IPS-18c (cell line): ENCODE results near the gene PRMT7.

Experiments used
- H3K4me3 ChIP-seq: 2 replicates; pipeline ENCODE4 v1.7.0; 2013; ENCODE audit warnings: low read depth, mild to moderate bottlenecking, low read length, moderate library complexity; ENCODE audit not compliant: insufficient read depth
- H3K9me3 ChIP-seq: one replicate; pipeline ENCODE4 v1.6.1; 2013; ENCODE audit warnings: mild to moderate bottlenecking, low read length, moderate library complexity; ENCODE audit not compliant: control insufficient read depth, insufficient read depth

PRMT7 gene

DNA sequence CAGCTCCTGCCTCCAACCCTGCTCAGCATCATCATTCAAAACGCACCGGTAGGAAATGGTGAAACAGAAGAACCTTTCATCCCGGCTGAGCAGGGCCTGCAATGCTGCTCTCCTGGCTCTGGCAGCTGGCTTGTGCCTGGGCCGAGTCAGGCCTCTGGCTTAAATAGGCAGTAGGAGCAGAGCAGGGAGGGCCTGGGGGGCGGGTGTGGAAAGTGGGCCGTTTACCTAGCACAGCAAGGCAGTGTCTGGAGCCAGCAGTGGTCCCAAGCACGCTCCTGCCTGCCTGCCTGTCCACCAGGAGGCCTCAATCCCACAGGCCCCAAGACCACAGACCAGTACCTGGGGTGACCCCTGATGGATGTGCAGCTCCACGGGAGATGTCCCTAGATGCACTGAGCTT is 78.2 kb downstream of the PRMT7 start:
- Histone ChIP-seq H3K9me3 (no peaks in the 10 kb centered on the region), H3K4me3 (no peak overlapping the region)

DNA sequence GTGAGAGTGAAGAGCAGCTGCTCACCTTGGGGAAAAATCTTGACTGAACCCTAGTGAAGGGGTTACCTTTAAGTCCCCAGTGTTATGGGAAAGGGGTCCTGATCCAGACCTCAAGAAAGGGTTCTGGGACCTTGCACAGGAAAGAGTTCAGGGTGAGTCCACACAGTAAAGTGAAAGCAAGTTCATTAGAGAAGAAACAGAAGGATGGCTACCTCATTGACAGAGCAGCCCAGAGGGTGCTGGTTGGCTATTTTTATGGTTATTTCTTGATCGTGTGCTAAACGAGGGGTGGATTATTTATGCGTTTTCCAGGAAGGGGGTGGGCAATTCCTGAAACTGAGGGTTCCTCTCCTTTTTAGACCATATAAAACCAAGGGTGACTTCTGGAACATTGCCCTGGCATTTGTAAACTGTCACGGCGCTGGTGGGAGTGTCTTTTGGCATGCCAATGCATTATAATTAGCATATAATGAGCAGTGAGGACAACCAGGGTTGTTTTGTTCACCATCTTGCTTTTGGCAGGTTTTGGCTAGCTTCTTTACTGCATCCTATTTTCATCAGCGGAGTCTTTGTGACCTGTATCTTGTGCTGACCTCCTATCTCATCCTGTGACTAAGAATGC is 79.0 kb downstream of the PRMT7 start:
- H3K4me3 ChIP-seq, result no peak overlapping the region
- no peaks in the 10 kb centered on the region for H3K9me3 ChIP-seq

DNA sequence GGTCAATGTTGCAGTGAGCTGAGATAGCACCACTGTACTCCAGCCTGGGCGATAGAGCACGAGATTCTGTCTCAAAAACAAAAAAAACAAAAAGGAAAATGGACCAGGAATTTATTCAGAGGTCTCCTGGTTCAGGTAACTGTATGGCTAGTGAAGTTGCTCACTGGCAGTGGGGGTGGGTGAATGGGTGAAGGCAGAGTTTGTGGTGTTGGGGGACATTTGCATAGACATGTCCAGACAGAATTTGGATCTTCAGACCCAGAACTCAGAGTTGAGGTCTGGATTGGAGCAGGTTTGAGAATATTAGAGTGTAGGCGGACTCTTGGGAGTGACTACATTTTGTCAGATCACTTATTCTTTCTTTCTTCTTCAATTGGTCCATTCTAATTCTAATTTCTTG is 82.5 kb downstream of the PRMT7 start:
- no peak overlapping the region for H3K4me3 ChIP-seq

DNA sequence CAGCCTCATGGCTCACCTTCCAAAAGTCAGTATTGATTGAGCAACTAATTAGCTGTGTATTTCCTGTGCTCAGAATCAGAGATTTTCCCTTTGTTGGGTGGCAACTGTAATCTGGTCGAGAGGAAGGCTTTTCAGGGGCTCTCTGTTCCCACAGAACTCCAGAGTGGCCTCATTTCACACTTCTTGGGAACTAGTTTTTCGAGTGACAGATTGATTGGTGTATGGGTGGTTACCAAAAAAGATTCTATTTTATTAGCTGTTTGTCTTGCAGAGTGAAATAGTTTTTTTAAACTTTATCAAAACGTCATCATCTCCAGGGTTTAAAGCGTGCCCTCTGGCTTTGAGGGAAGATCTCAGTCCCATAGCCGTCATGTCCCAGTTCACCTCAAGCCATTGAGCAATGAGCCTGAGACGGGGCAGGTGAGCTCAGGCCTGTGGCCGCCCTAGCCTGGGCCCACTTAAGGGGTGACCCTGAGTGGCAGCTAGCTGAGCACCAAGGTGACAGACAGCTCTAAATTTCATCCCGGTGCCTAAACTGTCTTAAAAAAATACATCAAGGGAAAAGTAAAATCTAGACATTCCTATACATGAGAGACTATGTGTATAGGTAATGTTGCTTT is 84.5 kb downstream of the PRMT7 start:
- Histone ChIP-seq H3K4me3 (no peak overlapping the region), H3K9me3 (no peaks in the 10 kb centered on the region)

More for the DNA sequence above, 82.5 kb downstream of the PRMT7 start:
- H3K9me3 ChIP-seq, result no peaks in the 10 kb centered on the region

DNA sequence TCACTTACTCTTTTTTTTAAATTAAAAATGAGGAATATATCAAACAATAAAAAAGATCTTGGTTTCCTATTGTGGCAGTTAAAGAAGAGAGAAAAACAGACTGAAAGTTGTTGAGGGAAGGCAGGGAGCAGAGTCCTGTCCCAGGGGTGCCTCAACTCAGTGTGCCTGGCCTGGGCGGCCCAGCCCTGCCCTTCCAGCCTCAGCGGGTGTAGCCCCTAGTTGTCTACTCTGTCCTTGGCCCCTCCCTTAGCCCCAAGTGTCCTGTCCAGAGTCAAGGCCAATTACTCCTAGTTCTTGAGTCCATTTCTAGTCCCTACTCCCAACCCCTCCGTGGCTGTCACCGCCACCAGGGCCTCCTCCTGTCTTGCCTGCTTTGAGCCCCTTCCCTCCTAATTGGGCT is 85.0 kb downstream of the PRMT7 start:
- H3K4me3 ChIP-seq, result no peak overlapping the region
- peaks cover 2% of the 10 kb centered on the region for H3K9me3 ChIP-seq

DNA sequence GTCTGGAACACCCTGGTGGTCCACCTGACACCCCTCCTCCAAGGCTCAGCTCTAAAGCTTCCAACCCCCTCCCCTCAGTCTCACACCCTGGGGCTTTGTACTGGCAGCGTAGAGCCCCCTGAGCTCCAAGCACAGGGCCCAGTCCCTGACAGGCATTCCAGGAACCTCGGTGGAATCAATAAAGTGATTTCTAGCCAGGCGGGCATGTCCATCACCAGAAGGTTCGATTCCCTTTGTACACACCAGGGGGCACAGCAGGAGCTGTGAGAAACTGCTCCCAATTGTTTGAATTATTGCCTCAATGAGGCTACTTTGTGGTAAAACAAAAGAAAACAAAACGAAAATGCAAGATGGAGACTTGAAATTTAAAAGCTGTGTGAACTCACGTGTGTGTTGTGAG is 85.7 kb downstream of the PRMT7 start:
- peaks cover 2% of the 10 kb centered on the region for H3K9me3 ChIP-seq
- H3K4me3 ChIP-seq, result no peak overlapping the region

DNA sequence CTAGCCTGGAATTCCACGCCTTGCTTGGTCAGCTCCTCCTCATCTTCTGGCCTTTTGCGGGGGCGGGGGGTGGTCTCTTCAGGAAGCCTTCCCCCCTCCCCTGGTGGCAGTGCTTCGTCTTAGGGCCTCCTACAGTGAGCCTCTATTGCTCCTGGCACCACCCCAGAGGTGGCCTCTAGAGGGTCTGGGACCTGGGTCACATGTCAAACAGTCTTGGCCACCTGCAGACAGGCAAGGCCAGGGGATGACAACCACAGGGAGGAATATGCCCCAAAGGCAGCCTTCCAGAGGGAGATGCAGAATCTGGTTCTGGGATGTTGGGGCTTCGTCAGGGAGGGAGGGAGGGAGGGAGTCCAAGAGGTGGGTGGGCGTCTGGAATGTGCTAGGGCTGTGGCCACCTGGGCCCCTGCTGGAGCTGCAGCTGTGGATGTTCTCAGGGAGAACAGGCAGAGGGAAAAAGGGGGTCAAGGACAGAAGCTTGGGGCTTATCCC is 86.9 kb downstream of the PRMT7 start:
- H3K4me3 ChIP-seq, result no peak overlapping the region
- peaks cover 2% of the 10 kb centered on the region for H3K9me3 ChIP-seq

GRCh38 chr16:68399456-68399855 is 88.6 kb downstream of the PRMT7 start:
- Histone ChIP-seq H3K9me3 (peaks cover 2% of the 10 kb centered on the region), H3K4me3 (no peak overlapping the region)

GRCh38 chr16:68400083-68400923 is 89.5 kb downstream of the PRMT7 start:
- no peak overlapping the region for H3K4me3 ChIP-seq

DNA sequence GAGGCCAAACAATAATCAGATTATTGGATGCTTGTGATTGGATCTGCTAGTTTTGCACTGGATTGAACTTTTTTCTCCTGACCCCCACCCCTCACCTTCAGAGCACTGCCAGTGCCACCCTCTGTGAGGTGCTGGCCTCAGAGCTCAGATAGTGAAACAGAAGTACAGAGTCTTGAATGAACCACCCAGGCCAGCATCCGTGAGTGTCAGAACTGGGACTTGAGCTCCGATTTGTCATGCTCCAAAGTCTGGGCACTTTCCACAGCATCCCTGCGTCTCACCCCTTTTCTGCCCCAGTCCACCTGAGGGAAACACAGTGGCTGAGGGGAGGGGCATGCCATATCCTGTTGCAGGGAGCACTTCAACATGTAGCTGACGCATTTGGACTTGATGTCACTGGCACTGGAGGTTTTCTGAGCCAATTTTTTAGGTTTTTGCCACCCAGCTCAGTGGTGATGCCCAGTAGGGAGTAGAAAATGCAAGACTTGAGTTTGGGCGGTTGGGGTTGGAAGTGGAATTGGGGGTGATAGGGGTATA is 90.2 kb downstream of the PRMT7 start:
- Histone ChIP-seq H3K9me3 (peaks cover 2% of the 10 kb centered on the region), H3K4me3 (no peak overlapping the region)

More at GRCh38 chr16:68400083-68400923, 89.5 kb downstream of the PRMT7 start:
- H3K9me3 ChIP-seq, result peaks cover 2% of the 10 kb centered on the region

DNA sequence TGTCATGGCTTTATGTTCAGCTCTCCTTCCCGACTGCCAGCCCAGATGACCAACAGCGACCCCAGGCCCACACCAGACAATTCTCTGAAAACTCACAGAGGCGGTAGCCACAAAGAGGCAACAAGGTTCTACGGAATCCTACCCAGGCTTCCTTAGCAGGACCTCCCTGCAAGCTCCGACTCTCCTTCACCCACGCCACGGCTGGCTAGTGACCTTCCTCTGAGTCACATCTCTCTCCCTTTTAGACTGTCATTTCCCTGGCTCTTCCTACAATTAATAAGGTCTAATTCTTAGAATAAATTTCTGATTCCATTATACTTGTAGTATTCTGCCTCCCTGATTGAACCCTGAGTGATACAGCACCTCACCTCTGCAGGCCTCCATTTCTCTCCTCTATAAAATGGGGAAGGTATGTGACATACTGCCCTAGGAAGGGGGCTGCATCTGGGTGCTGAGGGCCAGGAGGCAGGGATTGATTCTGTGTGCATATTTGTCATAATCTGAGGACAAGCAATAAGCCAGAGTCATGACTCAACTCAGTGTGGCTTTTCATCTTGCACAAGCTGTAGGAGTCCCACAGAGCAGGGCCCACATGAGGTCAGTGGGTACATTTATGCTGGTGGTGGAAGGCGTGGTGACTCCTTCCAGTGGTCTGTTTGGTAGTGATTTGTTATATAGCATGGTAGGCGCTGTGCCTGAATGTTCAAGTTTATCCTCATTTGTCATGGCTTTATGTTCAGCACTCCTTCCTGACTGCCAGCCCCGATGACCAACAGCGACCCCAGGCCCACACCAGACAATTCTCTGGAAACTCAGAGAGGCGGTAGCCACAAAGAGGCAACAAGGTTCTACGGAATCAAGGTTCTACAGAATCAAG is 91.3 kb downstream of the PRMT7 start:
- Histone ChIP-seq H3K9me3 (peaks cover 2% of the 10 kb centered on the region), H3K4me3 (no peak overlapping the region)

GRCh38 chr16:68402748-68403040 is 91.9 kb downstream of the PRMT7 start:
- Histone ChIP-seq H3K4me3 (no peak overlapping the region), H3K9me3 (peaks cover 2% of the 10 kb centered on the region)

DNA sequence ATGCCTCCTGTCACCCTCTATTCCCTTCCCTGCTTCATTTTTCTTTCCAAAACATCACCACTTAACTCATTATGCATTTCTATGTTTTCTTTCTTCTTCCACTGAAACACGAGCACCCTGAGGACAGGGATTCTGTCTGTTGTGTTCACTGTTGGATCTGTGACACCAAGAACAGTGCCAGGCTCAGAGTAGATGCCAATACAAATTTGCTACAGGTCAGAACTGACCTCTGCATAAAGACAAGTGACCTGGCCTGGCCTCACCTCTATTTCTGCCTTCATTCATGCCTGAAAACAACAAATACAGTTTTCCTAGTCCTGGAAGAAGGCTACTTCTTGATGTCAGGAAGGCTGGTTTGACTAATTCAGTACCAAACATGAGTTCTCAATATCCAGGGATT is 92.4 kb downstream of the PRMT7 start:
- H3K9me3 ChIP-seq, result peaks cover 2% of the 10 kb centered on the region
- no peak overlapping the region for H3K4me3 ChIP-seq

DNA sequence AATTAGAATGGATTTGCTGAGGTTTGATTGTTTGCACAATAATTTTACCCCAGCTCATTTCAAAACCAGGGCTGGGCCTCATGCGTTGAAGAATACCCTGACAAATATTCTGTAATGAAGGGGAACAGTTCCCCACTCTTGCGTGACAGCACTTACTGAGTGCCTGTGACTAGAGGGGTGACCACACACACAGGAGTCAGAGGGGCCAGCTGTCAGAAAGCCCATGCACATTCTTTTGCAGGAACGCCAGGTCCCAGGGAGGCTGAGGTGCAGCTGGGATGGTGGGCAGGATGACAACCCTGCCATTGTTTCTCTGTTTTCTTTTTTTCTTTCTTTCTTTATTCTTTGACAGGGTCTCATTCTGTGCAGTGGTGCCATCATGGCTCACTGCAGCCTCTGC is 92.9 kb downstream of the PRMT7 start:
- Histone ChIP-seq H3K9me3 (peaks cover 2% of the 10 kb centered on the region), H3K4me3 (no peak overlapping the region)

GRCh38 chr16:68404736-68405345 is 94.0 kb downstream of the PRMT7 start:
- Histone ChIP-seq H3K9me3 (peaks cover 2% of the 10 kb centered on the region), H3K4me3 (no peak overlapping the region)

- no peaks in the 10 kb centered on the region for H3K9me3 ChIP-seq
- H3K4me3 ChIP-seq, result no peak overlapping the region
Observed at GRCh38 chr16:68406458-68407152, 95.8 kb downstream of the PRMT7 start.
